Measurements from ENCODE around the gene RAB6B. TPM values are rescaled to one million over a fixed set of nuclear protein-coding genes. Genes with fewer than 3 reads are reported as not detected.

Gene RAB6B
- total RNA-seq, 1 donor from 2014 or later: 11.0 TPM

DNA sequence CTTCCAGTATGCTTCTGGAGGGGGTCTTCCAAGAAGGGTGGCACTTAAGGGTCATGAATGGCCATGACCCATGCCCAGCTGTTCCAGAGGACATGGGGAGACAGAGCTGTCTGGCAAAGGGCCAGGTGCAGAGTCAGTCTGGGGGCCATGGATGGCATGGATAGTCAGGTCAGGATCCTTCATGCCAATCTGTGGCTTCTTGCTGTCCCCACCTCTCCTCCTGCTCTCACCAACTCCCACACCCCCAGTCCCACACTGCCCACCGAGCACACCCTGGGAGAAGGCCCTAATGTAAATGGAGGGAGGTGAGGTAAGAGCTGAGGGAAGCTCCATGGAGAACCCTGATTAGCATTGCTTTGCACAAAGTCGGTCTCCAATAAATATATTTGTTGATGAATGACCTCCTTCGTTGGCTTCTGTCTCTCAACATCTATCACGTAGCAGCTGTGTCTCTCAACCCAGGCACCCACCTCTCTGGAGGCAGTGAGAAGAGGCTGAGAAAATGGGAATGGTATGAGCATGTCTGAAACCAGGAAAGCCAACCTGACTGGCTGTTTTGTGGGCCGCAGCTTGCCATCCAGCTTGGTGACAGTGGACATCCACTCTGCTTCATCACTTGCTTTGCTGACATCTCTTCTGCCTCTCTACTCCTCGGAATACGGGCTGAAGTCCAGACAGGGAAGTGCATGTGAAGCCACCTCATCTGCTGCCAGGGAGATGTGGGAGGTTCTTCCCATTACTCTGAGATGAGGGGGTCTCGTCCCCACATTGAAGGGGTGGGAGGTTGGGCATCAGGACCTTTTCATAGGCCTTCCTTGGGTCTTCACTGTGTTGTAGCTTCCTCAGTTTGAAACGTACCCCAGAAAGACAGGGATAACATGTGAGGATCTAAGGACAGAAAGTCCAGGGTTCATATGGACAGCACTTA is 37.7 kb upstream of the RAB6B start:
- Mint-ChIP-seq H3K27ac (no peak overlapping the region), H3K27me3 (ENCODE audit: low read depth) (peaks cover 12% of the 10 kb centered on the region), H3K9me3 (no peaks in the 10 kb centered on the region), H3K36me3 (no peaks in the 10 kb centered on the region), H3K4me3 (no peak overlapping the region), H3K4me1 (peaks cover 11% of the 10 kb centered on the region)
- DNase-seq (ENCODE audit: low spot score in 2 of 2, unreplicated experiment in 2 of 2): peak in 1 of 2 experiments; percentile 37
- TF ChIP-seq, protein P1, sequence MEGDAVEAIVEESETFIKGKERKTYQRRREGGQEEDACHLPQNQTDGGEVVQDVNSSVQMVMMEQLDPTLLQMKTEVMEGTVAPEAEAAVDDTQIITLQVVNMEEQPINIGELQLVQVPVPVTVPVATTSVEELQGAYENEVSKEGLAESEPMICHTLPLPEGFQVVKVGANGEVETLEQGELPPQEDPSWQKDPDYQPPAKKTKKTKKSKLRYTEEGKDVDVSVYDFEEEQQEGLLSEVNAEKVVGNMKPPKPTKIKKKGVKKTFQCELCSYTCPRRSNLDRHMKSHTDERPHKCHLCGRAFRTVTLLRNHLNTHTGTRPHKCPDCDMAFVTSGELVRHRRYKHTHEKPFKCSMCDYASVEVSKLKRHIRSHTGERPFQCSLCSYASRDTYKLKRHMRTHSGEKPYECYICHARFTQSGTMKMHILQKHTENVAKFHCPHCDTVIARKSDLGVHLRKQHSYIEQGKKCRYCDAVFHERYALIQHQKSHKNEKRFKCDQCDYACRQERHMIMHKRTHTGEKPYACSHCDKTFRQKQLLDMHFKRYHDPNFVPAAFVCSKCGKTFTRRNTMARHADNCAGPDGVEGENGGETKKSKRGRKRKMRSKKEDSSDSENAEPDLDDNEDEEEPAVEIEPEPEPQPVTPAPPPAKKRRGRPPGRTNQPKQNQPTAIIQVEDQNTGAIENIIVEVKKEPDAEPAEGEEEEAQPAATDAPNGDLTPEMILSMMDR (IDR thresholded peaks at IDR 0.05; ENCODE audit: unreplicated experiment): no peak

DNA sequence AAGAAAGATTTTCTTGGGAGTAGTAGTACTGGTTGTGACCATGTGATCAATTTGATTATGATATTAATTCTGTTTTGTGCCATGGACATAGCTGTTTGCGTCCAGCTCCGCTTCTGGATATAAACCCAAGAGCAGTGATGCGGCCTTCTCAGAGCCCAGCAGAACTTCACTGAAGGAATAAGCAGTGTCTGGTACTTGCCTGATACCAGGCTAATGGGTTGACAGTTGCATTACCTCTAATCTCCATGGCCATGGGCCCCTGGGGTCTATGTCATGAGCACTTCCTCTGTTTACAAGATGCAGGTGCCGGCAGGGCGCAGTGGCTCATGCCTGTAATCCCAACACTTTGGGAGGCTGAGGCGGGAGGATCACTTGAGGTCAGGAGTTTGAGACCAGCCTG is 36.3 kb upstream of the RAB6B start:
- no peaks in the 10 kb centered on the region for H3K9me3 Mint-ChIP-seq
- peaks cover 10% of the 10 kb centered on the region for H3K4me1 Mint-ChIP-seq
- TF ChIP-seq, protein P1 (IDR thresholded peaks at IDR 0.05; ENCODE audit: unreplicated experiment): no peak
- no peak overlapping the region for H3K4me3 Mint-ChIP-seq
- H3K27ac Mint-ChIP-seq: no peak overlapping the region
- no peaks in the 10 kb centered on the region for H3K36me3 Mint-ChIP-seq
- H3K27me3 Mint-ChIP-seq (ENCODE audit: low read depth): peaks cover 17% of the 10 kb centered on the region
- DNase-seq (ENCODE audit: low spot score in 2 of 2, unreplicated experiment in 2 of 2): no peak

DNA sequence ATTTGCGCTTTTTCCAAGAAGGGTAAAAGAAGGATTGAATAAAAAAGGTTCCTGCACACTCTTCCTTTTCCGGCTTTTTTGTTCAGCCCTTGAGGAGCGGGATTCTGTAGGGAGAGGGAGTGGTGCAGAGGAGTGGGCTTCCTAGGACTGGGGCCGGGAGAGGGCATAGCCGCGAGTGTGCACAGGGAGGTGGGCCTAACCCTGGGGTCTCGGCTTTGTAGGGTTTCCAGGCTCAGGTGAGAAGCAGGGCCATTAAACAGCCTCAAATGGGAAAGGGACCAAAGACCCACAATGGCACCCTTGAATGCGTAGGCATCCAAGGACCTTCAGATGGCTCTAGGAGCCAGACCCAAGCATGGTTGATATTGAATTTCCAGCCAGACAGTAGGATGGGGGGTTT is 35.4 kb upstream of the RAB6B start:
- Mint-ChIP-seq H3K27ac (no peak overlapping the region), H3K27me3 (ENCODE audit: low read depth) (peaks cover 25% of the 10 kb centered on the region), H3K9me3 (no peaks in the 10 kb centered on the region), H3K36me3 (no peaks in the 10 kb centered on the region), H3K4me1 (peaks cover 5% of the 10 kb centered on the region), H3K4me3 (no peak overlapping the region)
- no peak for DNase-seq (ENCODE audit: low spot score in 2 of 2, unreplicated experiment in 2 of 2)
- TF ChIP-seq, protein P1 (IDR thresholded peaks at IDR 0.05; ENCODE audit: unreplicated experiment): no peak

DNA sequence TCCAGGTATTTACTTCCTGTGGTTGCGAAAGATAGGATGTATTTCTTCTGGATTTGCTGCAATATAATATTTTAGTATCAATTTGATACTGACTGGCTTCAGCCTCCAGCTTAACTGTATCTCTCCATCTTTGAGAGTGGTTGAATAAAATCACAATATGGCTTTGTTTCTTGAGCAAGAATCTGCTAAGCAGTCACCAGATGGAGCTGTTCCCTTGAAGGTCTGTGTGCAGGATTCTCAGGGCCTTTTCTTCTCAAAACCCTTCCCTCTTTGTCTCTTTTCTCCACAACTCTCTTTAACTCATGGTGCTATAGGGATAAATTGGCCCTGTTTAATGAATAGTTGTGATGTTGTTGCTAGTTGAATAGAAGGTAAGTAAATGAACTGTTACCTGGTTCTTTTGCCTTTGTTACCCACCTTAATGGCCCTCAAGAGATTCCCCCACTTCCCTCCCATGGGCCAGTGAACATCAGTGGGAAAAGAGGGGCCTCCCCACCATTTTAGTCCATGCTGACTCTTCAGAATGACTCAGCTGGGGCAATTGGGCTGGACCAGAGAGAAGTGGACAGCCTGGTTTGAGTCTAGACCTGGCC is 34.8 kb upstream of the RAB6B start:
- peaks cover 5% of the 10 kb centered on the region for H3K4me1 Mint-ChIP-seq
- H3K27ac Mint-ChIP-seq: no peak overlapping the region
- DNase-seq (ENCODE audit: low spot score in 2 of 2, unreplicated experiment in 2 of 2): no peak
- H3K4me3 Mint-ChIP-seq: no peak overlapping the region
- TF ChIP-seq, protein P1 (IDR thresholded peaks at IDR 0.05; ENCODE audit: unreplicated experiment): peak; percentile 50
- H3K36me3 Mint-ChIP-seq: no peaks in the 10 kb centered on the region
- H3K9me3 Mint-ChIP-seq: no peaks in the 10 kb centered on the region
- peaks cover 26% of the 10 kb centered on the region for H3K27me3 Mint-ChIP-seq (ENCODE audit: low read depth)

DNA sequence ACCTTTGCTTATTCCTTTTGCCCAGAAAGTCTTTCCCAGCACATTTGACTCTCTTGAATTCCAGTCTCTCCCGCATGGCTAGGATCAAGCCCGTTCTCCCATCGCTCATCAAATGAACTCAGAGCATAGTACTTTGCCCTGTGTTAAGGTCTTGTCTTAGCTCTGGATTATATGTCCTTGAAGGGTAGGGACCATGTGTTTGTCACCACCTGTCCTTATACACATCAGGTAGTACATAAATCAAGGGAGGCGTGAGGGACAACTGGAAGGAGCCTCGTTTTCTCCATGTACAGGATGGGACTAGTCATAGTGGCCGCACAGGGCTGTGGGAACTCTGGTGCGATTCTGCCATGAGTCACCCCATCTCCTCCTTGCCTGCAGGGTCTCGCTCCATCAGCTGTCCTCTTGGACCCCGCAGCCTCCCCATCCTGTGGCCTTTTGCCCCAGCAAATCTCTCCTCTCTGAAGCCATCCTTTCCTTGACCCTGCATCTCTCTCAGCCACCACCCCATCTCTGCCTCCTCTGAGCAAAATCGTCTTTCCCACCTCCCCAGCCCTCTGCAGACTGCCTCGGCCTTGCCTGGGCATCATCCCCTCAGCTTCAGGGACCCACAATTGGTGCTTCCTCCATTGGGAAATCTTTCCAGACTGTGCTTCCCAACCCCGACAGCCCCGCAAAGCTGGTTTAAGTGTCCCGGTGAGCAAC is 33.4 kb upstream of the RAB6B start:
- peaks cover 28% of the 10 kb centered on the region for H3K27me3 Mint-ChIP-seq (ENCODE audit: low read depth)
- TF ChIP-seq, protein P1 (IDR thresholded peaks at IDR 0.05; ENCODE audit: unreplicated experiment): no peak
- no peaks in the 10 kb centered on the region for H3K36me3 Mint-ChIP-seq
- no peak for DNase-seq (ENCODE audit: low spot score in 2 of 2, unreplicated experiment in 2 of 2)
- no peaks in the 10 kb centered on the region for H3K9me3 Mint-ChIP-seq
- peak overlapping the region; percentile 33 for H3K4me3 Mint-ChIP-seq
- H3K4me1 Mint-ChIP-seq: peaks cover 5% of the 10 kb centered on the region
- no peak overlapping the region for H3K27ac Mint-ChIP-seq
